GM18517 (cell line): Measurements from ENCODE around the gene HELZ.
"Not testable (repeated sequence)": the region's sequence is repeated elsewhere in the genome, so short reads cannot be mapped to it uniquely, and the experiment has no call there.

Experiments
- ATAC-seq: cut with Tn5 transposase; IDR thresholded peaks from one replicate; pipeline ENCODE4 v1.9.1; 2021; ENCODE audit warnings: mild to moderate bottlenecking, moderate library complexity; ENCODE audit not compliant: unreplicated experiment

The HELZ gene

DNA sequence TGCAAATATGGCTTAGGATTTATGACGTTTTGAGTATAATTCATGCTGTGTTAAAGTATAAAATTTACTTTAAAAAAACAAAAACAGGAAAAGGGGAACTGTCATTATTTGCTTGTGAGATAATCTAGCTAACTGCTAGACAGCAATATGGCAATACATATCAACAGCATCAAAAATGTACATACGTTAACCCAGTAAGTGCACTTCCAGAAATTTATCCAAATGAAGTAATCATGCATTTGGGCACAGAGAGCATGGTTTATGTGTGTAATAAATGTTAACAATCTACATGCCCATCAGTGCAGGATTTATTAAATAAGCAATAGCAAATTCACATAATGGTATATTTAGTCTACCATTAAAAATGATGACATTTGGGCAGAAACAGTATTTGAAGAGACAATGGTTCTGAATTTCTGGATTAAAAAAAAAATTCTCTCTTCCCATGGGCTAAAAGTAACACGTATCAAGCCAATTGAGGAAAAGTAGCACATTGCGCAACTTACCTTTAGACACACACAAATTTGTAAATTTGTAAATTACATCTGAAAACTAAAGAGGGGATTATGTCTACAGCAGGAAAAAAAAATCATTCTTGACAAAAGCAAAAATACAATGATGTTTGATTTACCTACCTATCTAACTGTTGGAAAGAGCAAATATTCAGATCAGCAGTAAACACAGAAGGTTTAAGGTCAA lies 120.4 kb downstream of the HELZ start:
- ATAC-seq, result no peak

DNA sequence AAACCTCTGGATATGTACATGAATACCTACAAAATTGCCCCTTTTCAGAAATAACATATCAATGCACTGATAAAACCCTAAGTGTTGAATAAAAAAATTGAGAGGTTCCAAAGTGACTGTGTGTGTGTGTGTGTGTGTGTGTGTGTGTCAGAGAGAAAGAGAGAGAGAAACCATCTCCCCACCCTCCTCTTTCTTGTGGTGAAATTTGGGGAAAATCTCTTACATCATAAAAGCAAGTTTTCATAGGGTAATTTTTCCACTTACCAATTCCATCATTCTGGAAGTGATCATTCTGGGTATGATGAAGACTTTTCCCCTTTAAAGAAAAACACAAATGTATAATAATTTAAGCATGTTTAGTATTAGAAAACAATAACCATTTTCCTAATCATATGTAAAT lies 121.3 kb downstream of the HELZ start:
- no peak for ATAC-seq

DNA sequence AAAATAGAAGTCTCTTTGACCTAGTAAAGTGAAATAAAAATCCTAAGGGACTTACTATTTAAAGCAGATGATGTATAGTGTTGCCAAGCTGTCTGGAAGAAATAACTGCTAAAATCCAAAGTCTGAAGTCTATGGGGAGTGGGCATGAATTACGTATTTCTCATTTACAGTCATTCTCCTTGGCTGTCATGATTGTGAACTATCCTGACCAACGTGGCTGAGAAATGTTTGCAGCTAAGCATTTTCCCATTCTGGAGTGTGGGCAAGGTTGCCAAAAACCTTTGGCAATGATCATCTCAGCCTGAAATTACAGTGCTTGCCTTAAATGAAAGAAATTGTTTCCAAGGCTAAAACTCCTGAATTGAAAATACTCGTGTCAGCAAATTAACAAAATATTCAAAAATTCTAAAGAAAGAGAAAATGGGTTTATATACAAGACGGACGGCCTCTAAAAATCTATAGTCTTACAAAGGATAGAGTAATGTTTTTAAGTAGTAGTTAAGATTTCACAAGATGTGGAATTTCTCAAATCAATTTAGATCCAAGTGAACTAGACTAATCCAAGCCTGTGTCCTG lies 123.6 kb downstream of the HELZ start:
- no peak for ATAC-seq

DNA sequence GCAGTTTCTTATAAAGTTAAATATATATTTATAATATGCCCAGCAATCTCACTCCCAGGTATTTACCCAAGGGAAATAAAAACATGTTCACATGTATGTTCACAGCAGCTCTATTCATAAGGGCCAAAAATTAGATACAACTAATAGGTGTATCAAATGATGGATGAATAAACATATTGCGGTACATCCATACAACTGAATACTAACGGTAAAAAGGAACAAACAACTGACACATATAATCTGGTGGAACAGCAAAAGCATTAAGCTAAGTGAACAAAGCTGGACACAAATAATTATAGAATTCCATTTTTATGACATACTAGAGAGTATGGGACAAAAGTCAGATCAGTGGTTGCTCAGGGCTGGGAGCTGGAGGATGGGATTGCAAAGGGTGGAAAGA lies 125.9 kb downstream of the HELZ start:
- no peak for ATAC-seq

DNA sequence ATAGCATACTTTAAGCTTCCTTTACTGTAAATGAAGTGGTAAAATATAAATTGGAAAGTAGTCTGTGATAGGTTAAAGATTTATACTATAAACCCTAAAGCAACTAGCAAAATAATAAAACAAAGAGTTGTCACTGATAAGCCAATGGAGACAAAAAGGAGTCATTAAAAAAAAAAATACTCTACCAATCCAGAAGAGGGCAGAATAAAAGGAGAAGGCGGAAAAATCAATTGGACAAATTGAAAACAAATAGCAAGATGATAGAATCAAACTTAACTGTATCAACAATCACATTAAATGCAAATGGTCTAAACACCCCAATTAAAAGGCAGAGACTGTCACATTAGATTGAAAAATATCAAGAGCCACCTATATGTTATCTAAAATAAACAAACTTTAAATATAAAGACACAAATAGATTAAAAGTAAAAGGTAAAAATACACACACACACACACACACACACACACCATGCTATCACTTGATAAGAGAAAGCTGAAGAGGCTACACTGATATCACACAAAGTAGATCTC lies 128.9 kb downstream of the HELZ start:
- no peak for ATAC-seq

DNA sequence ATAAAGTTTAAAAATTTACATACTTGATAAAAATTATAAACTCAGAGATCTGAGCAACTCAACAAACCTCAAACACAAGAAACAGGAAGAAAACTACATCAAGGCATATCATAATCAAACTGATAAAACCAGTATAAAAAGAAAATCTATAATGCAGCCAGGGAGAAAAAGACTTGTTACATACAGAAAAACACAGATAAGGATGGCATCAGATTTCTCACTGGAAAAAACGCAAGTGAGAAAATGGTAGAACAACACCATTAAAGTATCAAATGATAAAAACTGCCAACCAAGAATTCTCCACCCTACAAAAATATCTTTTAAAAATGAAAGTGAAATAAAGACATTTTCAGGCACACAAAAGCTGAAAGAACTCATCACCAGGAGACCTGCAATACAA lies 129.6 kb downstream of the HELZ start:
- no peak for ATAC-seq

DNA sequence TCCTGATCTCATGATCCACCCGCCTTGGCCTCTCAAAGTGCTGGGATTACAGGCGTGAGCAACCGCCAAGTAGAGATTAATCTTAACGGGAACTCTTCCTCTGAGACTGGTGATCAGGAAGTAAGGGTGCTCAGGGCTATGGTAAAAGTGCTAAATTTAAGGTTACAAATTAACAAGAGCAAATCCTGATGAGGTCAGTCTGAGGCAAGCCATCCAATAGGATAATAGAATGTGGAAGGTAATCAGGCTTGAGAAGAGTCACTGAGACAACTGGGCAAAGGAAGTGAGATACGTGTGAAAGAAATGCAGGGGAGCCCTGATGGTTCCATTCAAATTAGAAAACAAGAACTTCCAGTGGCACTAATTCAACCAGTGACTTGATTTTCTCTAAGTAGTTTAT lies 131.5 kb downstream of the HELZ start:
- ATAC-seq, result no peak

DNA sequence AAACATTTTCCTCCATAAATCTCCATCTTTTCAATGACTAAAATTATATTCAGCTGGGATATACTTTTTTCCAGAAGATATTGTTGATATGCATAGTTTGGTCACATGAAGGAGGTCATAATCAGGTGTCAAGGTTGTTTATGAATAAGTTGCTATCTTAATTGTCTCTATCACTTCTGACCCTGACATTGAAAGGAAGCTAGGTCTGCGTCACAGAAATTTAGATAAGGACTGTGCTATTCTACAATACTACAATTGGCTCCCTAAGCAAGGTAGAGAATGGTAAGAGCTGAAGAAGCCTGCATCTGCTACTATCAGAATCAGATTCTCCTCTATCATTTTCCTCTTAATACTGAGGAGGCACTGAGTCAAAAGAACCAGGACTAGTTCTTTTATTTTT lies 133.2 kb downstream of the HELZ start:
- no peak for ATAC-seq

DNA sequence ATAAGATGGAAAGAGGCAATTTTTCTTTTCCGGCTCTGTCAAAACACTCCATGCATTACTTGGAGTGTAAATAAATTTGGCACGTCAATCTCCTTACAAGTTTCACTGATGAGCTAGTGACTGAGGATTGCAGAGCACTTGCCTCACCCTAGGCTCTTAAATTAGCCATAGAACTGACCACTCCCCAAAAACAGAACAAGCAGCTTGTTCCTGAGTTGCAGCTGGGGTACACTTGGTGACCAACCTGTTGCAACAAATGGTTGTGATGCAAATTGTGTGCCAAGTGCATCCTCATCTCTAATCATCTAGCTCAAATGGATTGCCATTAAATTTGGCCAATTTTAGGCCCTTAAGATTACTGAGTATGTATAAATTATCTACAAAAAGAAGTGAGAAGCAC lies 133.7 kb downstream of the HELZ start:
- ATAC-seq, result no peak

DNA sequence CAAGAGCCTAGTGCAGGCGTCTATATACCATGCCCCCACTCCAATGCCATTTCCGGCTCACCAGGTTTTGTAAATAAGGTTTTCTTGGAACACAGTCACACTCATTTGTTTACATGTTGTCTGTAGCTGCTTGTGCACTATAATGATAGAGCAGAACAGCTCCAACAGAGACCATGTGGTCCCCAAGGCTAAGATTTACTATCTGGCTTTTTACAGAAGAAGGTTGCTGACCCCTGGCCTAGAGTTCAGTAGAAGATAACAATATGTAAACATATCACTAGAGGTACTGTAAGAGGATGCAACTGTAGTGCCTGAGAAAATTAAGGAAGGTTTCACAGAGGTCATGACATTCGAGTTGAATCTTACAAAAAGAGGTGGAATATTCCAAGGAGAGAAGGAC lies 134.4 kb downstream of the HELZ start:
- ATAC-seq, result no peak

DNA sequence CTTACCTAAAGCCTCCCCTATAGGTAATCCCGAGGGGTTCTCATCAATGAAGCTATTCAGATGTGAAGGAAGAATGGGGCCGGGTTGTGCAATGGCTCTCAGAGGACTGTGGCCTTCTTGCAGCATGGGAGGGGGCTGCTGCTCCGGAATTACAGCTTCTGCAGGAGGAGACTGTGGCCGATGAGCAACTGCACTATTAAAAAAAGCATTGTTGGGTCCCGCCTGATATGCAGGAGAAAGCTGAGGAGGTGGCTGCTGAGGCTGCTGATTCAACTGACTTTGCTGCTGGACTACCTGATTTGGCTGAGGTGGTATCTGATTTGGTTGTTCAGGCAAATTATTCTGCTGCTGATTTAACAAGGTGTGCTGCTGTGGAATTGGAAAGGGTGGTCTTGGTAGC lies 135.9 kb downstream of the HELZ start:
- ATAC-seq, result no peak

DNA sequence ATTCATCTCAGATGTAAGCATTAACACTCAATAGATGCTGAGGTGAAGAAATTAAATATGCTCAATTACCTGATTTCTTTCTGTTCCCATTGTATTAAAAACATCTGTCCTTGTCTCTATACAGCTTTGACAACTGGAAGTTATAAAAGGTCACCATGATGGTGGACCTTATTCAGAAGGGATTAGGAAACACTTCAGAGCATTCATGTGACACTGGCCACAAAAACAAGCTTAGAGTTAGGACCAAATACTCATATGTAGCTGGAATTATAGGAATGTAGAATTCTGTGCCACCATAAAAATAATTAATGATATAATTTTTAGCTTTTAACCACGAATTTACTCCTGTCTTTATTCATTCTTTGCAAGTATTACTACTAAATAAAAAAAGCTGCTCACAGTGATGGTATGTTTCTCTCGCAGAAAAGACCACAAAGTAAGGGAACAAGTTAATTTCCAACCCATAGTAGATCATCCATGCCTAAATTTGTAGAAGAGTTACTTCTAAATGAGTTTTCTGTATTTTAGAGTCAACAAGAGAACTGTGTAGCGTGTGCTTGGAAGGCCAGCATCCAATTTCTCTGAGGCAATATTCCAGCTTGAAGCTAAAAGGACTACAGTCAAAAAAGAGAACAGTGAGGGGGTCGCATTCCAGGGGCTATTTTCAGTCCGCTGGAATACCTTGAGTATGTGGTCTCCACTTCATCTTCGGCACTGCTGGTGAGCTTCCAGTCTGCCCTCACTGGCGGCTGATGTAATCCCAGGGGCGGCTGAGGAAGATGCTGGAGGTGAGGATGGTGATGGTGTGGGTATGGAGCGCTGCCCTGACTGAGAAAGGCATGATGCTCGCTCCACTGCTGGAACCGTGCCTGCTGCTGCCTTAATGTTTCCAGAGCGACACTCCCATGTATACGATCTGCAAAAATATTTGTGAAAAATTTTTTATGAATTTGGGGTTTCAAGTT lies 136.9 kb downstream of the HELZ start:
- no peak for ATAC-seq

DNA sequence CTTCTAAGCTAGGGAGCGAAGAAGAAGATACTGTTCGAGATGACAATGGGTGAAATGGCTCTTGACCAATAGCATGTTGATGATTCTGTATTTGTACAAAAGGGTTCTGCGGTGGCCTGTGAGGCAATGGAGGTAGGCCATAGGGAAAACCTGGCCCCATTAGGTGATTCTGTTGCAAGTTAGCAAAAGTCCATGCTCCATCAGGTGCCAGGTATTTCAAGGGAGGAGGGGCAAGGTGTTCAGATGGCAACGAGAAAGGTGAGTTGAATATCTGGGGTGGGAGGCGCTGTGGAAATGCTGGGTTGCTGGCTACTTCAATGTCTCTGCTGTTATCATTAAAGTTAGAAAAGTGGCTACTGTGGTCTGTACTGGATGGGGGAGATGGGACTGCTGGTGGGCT lies 137.8 kb downstream of the HELZ start:
- no peak for ATAC-seq

DNA sequence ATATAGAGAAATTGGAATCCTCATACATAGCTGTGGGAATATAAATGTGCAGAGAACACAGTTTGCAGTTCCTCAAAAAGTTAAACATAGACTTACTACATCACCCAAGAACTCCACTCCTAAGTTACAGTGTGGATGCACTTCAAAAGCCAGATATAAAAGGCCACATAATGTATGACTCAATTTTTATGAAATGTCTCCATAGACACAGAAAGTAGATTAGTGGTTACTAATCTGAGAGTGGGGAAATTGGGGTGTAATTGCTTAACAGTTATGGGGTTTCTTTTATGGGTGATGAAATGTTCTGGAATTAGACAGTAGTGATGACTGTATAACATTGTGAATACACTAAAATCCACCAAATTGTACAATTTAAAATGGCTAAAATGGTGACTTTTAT lies 139.8 kb downstream of the HELZ start:
- ATAC-seq, result no peak

DNA sequence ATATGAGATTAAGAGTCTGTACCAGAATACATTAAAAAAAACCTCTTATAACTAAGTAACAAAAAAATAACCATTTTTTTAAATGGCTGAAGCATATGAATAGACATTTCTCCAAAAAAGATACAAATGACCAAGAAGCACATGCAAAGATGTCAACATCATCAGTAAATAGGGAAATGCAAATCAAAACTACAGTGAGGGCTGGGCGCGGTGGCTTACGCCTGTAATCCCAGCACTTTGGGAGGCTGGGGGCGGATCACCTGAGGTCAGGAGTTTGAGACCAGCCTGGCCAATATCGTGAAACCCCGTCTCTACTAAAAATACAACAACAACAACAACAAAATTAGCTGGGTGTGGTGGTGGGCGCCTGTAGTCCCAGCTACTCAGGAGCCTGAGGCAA lies 140.4 kb downstream of the HELZ start:
- ATAC-seq, result not testable (repeated sequence)

DNA sequence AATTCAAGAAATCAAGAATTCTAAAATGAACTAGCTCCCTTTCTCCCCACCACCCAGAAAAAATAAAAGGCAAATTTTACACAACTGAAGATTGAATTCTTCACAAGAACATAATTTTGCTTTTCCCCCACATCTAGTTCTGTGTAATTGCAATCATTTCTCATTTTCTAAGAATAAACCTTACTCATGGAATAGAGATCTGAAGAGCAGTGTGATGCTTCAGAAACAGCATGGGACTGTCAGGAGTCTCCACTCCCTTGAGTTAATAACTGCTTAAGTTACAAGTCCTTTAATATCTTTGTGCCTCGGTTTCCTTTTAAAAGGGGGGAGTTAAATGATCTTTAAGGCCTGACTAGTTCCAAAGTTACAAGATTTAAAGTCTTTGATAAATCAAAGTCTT lies 147.0 kb downstream of the HELZ start:
- no peak for ATAC-seq

DNA sequence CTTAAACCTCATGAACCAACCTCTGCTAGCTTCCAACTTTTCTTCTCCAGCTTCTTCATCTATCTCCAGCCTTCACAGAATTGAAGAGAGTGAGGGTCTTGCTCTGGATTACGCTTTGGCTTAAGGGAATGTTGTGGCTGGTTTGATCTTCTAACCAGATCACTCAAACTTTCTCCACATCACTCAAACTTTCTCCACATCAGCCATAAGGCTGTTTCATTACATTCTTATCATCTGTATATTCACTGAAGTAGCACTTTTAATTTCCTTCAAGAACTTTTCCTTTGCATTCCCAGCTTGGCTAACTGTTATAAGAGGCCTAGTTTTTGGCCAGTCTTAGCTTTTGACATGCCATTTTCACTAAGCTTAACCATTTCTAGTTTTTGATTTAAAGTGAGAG lies 148.4 kb downstream of the HELZ start:
- no peak for ATAC-seq

DNA sequence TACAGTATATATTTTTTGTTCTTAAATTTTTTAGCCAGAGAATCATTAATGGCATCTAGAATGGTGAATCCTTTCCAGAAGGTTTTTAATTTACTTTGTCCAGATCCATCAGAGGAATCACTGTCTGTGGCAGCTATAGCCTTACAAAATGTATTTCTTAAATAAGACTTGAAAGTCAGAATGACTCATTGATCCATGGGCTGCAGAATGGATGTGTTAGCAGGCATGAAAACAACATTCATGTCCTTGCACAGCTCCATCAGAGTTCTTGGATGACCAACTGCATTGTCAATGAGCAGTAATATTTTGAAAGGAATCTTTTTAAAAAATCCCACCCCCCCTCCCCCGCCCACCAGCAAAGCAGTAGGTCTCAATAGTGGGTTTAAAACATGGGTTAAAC lies 149.2 kb downstream of the HELZ start:
- ATAC-seq, result no peak

DNA sequence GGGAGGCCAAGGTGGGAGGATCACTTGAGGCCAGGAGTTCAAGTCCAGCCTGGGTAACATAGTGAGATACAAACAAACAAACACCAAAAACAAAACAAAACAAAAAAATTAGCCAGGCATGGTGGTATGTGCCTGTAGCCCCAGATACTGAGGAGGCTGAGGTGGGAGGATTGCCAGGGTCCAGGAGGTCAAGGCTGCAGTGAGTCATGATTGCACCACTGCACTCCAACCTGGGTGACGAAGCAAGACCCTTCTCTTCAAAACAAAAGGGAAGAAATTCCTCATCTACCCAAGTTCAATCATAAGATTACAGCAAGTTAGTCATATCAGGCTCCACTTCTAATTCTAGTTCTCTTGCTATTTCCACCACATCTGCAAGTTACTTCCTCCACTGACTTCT lies 149.7 kb downstream of the HELZ start:
- ATAC-seq, result not testable (repeated sequence)

DNA sequence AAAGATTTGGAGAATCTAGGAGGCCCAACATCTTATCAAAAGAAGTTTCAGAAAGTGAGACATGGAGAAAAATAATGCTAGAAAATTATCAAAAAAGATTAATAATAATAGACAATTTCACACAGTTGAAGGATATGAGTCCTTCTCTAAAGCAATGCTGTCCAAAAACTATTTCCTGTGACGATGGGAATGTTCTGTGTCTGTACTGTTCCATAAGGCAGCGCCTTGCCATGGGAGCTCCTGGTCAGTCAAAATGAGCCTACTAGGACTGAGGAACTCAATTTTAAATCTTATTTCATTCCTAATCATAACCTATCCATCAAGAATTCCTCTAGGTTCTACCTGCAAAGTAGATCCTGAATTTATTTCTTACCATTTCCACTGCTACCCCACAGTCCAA lies 151.6 kb downstream of the HELZ start:
- ATAC-seq, result no peak

DNA sequence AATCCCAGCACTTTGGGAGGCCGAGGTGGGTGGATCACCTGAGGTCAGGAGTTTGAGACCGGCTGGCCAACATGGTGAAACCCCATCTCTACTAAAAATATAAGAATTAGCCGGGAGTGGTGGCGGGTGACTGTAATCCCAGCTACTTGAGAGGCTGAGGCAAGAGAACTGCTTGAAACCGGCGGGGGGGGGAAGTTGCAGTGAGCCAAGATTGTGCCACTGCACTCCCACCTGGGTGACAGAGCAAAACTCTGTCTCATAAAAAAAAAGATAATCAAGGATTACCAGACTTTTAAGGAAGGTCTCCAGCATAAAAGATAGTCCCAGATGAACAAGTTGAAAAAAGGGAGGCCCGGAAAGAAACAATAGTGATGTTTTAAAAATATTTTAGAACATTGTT lies 152.3 kb downstream of the HELZ start:
- not testable (repeated sequence) for ATAC-seq

DNA sequence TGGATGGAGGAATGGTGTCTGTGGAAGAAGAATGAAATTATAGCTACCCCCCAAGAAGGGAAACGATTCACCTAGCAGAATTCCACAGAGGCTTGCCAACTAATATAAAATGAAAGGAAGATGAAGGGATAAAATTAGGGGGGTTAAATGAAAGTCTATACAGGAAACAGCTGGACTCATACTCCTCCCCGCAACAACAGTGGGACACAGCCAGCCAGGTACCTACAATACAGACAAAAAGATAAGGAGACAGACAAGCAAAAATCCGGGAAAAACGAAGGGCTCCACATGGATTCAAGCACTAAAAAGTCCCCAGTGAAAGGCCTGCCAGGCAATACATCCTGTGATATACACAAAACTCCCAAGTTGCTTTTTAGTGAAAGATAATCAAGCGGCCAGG lies 152.7 kb downstream of the HELZ start:
- ATAC-seq, result no peak
